Mucosa of descending colon (tissue), 3 donors: Measurements from ENCODE around the gene PEAK1. TPM values are rescaled to one million over a fixed set of nuclear protein-coding genes. Genes with fewer than 3 reads are reported as not detected.

Experiments used
- ATAC-seq: fragments of 200-7000 bp; cut with Tn5 transposase; one replicate; pipeline ENCODE4 v1.9.1; 2020; ENCODE audit warnings: mild to moderate bottlenecking, moderate library complexity
- DNase-seq, 3 donors: peaks; one replicate each; pipeline ENCODE4 v3.0.0-alpha.2; 2020
- H3K36me3 ChIP-seq: fragments of 200-600 bp; one replicate; pipeline ENCODE4 v1.8.0; 2021; ENCODE audit warnings: low read depth, mild to moderate bottlenecking
- H3K4me1 ChIP-seq: fragments of 200-600 bp; one replicate; pipeline ENCODE4 v1.8.0; 2021; ENCODE audit warnings: low read depth, mild to moderate bottlenecking
- H3K4me3 ChIP-seq: fragments of 200-600 bp; one replicate; pipeline ENCODE4 v1.8.0; 2021; ENCODE audit warnings: mild to moderate bottlenecking
- H3K9me3 ChIP-seq: fragments of 200-600 bp; one replicate; pipeline ENCODE4 v1.8.0; 2021; ENCODE audit warnings: mild to moderate bottlenecking
- CTCF ChIP-seq: fragments of 200-600 bp; IDR thresholded peaks from one replicate; pipeline ENCODE4 v1.8.0; 2022; ENCODE audit warnings: antibody characterized with exemption, mild to moderate bottlenecking
- intact Hi-C, 2 donors: fragments of 100-400 bp; cut with DNase I in 1 of 2; cut with micrococcal nuclease in 1 of 2; formaldehyde crosslinking; loops; one replicate each; pipeline versions ENCODE4 v1.11.0 to v1.11.1; 2022; cut with DNase I, micrococcal nuclease
- total RNA-seq, 3 donors: library from RNA; stranded (reverse); fragmentation: NEBNext Ultra II Directional in 2 of 3; extraction: Animal tissue kit (Norgen Biotek cat#: 25700) in 2 of 3; gene quantifications; one replicate each; pipeline versions ENCODE4 v1.2.1 to v1.2.4, GENCODE V29; 2021 to 2023
- donor health status: DM: no; HTN: no; CAD: no; lungs with moderate emphysema.
- donor health status: DM: no; HTN: no; CAD: no.
- donor health status: DM: no; HTN: yes; CAD: no.

The PEAK1 gene
- total RNA-seq, 3 donors from 2014 or later, result 47.9 to 75.3 (median 65.7) TPM

DNA sequence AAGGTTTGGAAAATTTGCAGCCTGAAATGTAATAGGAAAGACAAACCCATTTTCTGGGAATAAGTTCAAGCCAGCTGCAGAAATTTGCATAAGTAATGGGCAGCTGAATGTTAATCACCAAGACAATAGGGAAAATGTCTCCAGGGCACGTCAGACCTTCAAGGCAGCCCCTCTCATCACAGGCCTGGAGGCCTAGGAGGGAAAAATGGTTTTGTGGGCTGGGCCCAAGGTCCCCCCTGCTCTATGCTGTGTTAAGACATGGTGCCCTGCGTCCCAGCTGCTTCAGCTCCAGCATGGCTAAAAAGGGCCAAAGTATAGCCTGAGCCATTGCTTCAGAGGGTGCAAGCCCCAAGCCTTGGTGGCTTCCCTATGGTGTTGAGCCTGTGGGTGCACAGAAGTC, 184.3 kb downstream of the PEAK1 start:
- H3K36me3 ChIP-seq, result no peaks in the 10 kb centered on the region
- DNase-seq (no peak), ATAC-seq (no peak)
- H3K4me3 ChIP-seq, result no peak overlapping the region
- no peaks in the 10 kb centered on the region for H3K9me3 ChIP-seq
- TF ChIP-seq CTCF, result no peak
- intact Hi-C loops, result no loop called here
- H3K4me1 ChIP-seq, result no peaks in the 10 kb centered on the region

GRCh38 chr15:77228828-77229227, 191.1 kb downstream of the PEAK1 start:
- TF ChIP-seq CTCF, result no peak
- H3K9me3 ChIP-seq, result no peaks in the 10 kb centered on the region
- DNase-seq, result no peak

GRCh38 chr15:77226652-77227051, 193.3 kb downstream of the PEAK1 start:
- TF ChIP-seq CTCF, result no peak
- Histone ChIP-seq H3K36me3 (no peaks in the 10 kb centered on the region), H3K9me3 (no peaks in the 10 kb centered on the region), H3K4me3 (no peak overlapping the region), H3K4me1 (peaks cover 10% of the 10 kb centered on the region)
- ATAC-seq (peak; percentile 99), DNase-seq (no peak)
- intact Hi-C loops, result no loop called here

More at GRCh38 chr15:77228828-77229227, 191.1 kb downstream of the PEAK1 start:
- peaks cover 10% of the 10 kb centered on the region for H3K4me1 ChIP-seq
- H3K36me3 ChIP-seq, result no peaks in the 10 kb centered on the region
- intact Hi-C loops, result no loop called here
- no peak overlapping the region for H3K4me3 ChIP-seq
- ATAC-seq, result peak; percentile 16

DNA sequence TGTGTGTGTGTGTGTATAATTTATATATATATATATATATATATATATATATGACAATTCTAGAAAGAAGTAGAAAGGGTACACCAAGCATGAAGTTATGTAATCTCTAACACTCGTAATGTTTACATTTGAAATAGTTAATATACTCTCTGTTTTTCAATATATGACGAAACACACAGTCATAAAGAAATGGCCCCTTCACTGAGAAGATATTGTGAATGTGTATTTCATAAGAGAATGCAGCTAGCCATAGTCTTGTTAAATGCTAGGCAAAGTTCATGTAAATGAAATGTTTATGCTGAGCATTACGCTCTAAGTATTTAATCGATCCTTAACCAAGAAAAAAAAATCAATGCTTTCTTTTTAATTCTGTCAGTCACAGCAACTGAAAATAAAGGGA, 194.3 kb downstream of the PEAK1 start:
- Histone ChIP-seq H3K4me1 (peaks cover 10% of the 10 kb centered on the region), H3K4me3 (no peak overlapping the region), H3K9me3 (no peaks in the 10 kb centered on the region), H3K36me3 (no peaks in the 10 kb centered on the region)
- ATAC-seq (no peak), DNase-seq (no peak)
- TF ChIP-seq CTCF, result no peak
- intact Hi-C loops, result no loop called here

GRCh38 chr15:77225088-77225487, 194.8 kb downstream of the PEAK1 start:
- ATAC-seq (no peak), DNase-seq (no peak)
- intact Hi-C loops, result no loop called here
- Histone ChIP-seq H3K4me1 (peaks cover 10% of the 10 kb centered on the region), H3K9me3 (no peaks in the 10 kb centered on the region), H3K4me3 (no peak overlapping the region), H3K36me3 (no peaks in the 10 kb centered on the region)
- TF ChIP-seq CTCF, result no peak

DNA sequence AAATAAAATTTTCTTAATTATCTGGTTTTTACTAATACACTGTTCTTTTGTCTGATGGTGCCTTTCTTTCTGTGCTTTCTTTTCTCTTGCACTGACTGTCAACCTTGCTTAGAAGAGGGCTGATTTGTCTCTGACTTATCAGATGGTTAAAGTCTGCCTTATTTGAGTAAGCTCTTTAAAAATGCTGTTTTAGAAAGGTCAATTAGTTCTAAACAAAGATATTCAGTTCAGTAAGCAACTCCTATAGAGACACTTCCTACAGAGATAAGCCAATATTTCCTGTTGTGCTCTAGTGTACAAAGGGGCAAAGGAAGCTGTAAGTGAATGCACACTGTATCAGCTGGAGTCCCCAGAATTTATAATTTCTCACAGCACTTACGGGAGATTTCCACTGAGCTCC, 195.6 kb downstream of the PEAK1 start:
- intact Hi-C loops, result no loop called here
- H3K4me3 ChIP-seq, result no peak overlapping the region
- no peaks in the 10 kb centered on the region for H3K36me3 ChIP-seq
- peaks cover 10% of the 10 kb centered on the region for H3K4me1 ChIP-seq
- no peaks in the 10 kb centered on the region for H3K9me3 ChIP-seq
- no peak for TF ChIP-seq CTCF
- DNase-seq (no peak), ATAC-seq (peak; percentile 37)
